Activated CD8-positive, alpha-beta memory T cell treated with anti-CD3 and anti-CD28 coated beads, Interleukin-2, amount 10 ng/mL, durations not matched to agents 7 days and 5 days (primary cell): ENCODE results near the gene ERCC6L. TPM values are rescaled to one million over a fixed set of nuclear protein-coding genes. Genes with fewer than 3 reads are reported as not detected.
"Not testable (repeated sequence)": the region's sequence is repeated elsewhere in the genome, so short reads cannot be mapped to it uniquely, and the experiment has no call there.

ENCODE experiments used
- ATAC-seq: fragments of 150-1000 bp; cut with Tn5 transposase; one replicate; pipeline ENCODE4 v1.10.0; 2021; ENCODE audit warnings: moderate library complexity
- CTCF ChIA-PET: fragments of 350-600 bp; sonication (Branson Sonifier 250); formaldehyde crosslinking; loops from one replicate; lab custom pipeline; 2021; ENCODE audit warnings: antibody characterized with exemption; lab: Charles Lee
- DNase-seq: peaks from one replicate; pipeline ENCODE4 v3.0.0-alpha.2; 2020
- H3K27ac Mint-ChIP-seq: one replicate; pipeline ENCODE4 v1.8.0; 2021; ENCODE audit warnings: mild to moderate bottlenecking, mixed read lengths
- H3K27me3 Mint-ChIP-seq: one replicate; pipeline ENCODE4 v1.8.0; 2021; ENCODE audit warnings: mixed read lengths
- H3K36me3 Mint-ChIP-seq: one replicate; pipeline ENCODE4 v1.8.0; 2021; ENCODE audit warnings: mild to moderate bottlenecking, mixed read lengths
- H3K4me1 Mint-ChIP-seq: one replicate; pipeline ENCODE4 v1.8.0; 2021; ENCODE audit warnings: mixed read lengths
- H3K4me3 Mint-ChIP-seq: one replicate; pipeline ENCODE4 v1.8.0; 2021; ENCODE audit warnings: mild to moderate bottlenecking, moderate library complexity, mixed read lengths
- H3K9me3 Mint-ChIP-seq: one replicate; pipeline ENCODE4 v1.8.0; 2022; ENCODE audit warnings: low read depth, mixed read lengths
- total RNA-seq, 2 experiments: library from RNA; stranded (reverse); gene quantifications; one replicate each; pipeline ENCODE4 v1.2.3, GENCODE V29; 2021

Gene ERCC6L
- total RNA-seq, 2 experiments from 2014 or later, result 13.4 to 14.1 TPM

GRCh38 chrX:72230290-72230689 is 8.5 kb downstream of the ERCC6L start:
- Mint-ChIP-seq H3K27ac (no peak overlapping the region), H3K9me3 (no peaks in the 10 kb centered on the region), H3K4me1 (no peaks in the 10 kb centered on the region), H3K36me3 (peaks cover 28% of the 10 kb centered on the region), H3K4me3 (no peak overlapping the region), H3K27me3 (no peaks in the 10 kb centered on the region)
- CTCF ChIA-PET, result no interaction called here
- no peak for DNase-seq
- ATAC-seq, result no peak

GRCh38 chrX:72220375-72220774 is 18.5 kb downstream of the ERCC6L start:
- H3K4me1 Mint-ChIP-seq, H3K4me3 Mint-ChIP-seq, CTCF ChIA-PET, H3K27ac Mint-ChIP-seq, ATAC-seq, H3K9me3 Mint-ChIP-seq, DNase-seq, H3K27me3 Mint-ChIP-seq: not testable (repeated sequence)
- H3K36me3 Mint-ChIP-seq, result peaks cover 18% of the 10 kb centered on the region

- CTCF ChIA-PET, result no interaction called here
- no peaks in the 10 kb centered on the region for H3K27me3 Mint-ChIP-seq
- H3K4me3 Mint-ChIP-seq, result no peak overlapping the region
- H3K9me3 Mint-ChIP-seq, result no peaks in the 10 kb centered on the region
- H3K27ac Mint-ChIP-seq, result no peak overlapping the region
- ATAC-seq (no peak), DNase-seq (no peak)
- H3K4me1 Mint-ChIP-seq, result no peaks in the 10 kb centered on the region
- peaks cover 10% of the 10 kb centered on the region for H3K36me3 Mint-ChIP-seq
Measured at GRCh38 chrX:72216973-72217372, 21.9 kb downstream of the ERCC6L start.

GRCh38 chrX:72208126-72208800 is 30.6 kb downstream of the ERCC6L start:
- Mint-ChIP-seq H3K27me3 (no peaks in the 10 kb centered on the region), H3K36me3 (peaks cover 34% of the 10 kb centered on the region), H3K27ac (no peak overlapping the region), H3K4me3 (no peak overlapping the region), H3K9me3 (no peaks in the 10 kb centered on the region), H3K4me1 (no peaks in the 10 kb centered on the region)
- CTCF ChIA-PET, result no interaction called here
- ATAC-seq, result no peak
- DNase-seq, result no peak

GRCh38 chrX:72207366-72207765 is 31.5 kb downstream of the ERCC6L start:
- no peak overlapping the region for H3K4me3 Mint-ChIP-seq
- H3K27ac Mint-ChIP-seq, result no peak overlapping the region
- H3K27me3 Mint-ChIP-seq, result no peaks in the 10 kb centered on the region
- H3K9me3 Mint-ChIP-seq, result no peaks in the 10 kb centered on the region
- no peaks in the 10 kb centered on the region for H3K4me1 Mint-ChIP-seq
- peaks cover 34% of the 10 kb centered on the region for H3K36me3 Mint-ChIP-seq
- no peak for ATAC-seq
- CTCF ChIA-PET, result no interaction called here
- DNase-seq, result no peak

GRCh38 chrX:72205706-72206105 is 33.1 kb downstream of the ERCC6L start:
- Mint-ChIP-seq H3K9me3 (no peaks in the 10 kb centered on the region), H3K27me3 (no peaks in the 10 kb centered on the region), H3K4me1 (no peaks in the 10 kb centered on the region), H3K27ac (no peak overlapping the region), H3K36me3 (peaks cover 34% of the 10 kb centered on the region), H3K4me3 (no peak overlapping the region)
- ATAC-seq (no peak), DNase-seq (no peak)
- CTCF ChIA-PET, result no interaction called here

- no peaks in the 10 kb centered on the region for H3K4me1 Mint-ChIP-seq
- H3K4me3 Mint-ChIP-seq, result no peak overlapping the region
- H3K27me3 Mint-ChIP-seq, result no peaks in the 10 kb centered on the region
- CTCF ChIA-PET, result no interaction called here
- no peak overlapping the region for H3K27ac Mint-ChIP-seq
- no peaks in the 10 kb centered on the region for H3K9me3 Mint-ChIP-seq
- DNase-seq, result no peak
- peaks cover 30% of the 10 kb centered on the region for H3K36me3 Mint-ChIP-seq
- no peak for ATAC-seq
Measured at GRCh38 chrX:72203421-72203820, 35.4 kb downstream of the ERCC6L start.

- Mint-ChIP-seq H3K4me3 (no peak overlapping the region), H3K9me3 (no peaks in the 10 kb centered on the region), H3K4me1 (no peaks in the 10 kb centered on the region), H3K27me3 (no peaks in the 10 kb centered on the region), H3K27ac (no peak overlapping the region), H3K36me3 (peaks cover 25% of the 10 kb centered on the region)
- ATAC-seq, result no peak
- CTCF ChIA-PET, result no interaction called here
- DNase-seq, result no peak
Measured at GRCh38 chrX:72202792-72203401, 35.9 kb downstream of the ERCC6L start.

GRCh38 chrX:72201836-72202536 is 36.8 kb downstream of the ERCC6L start:
- Mint-ChIP-seq H3K27ac (no peak overlapping the region), H3K4me1 (no peaks in the 10 kb centered on the region), H3K4me3 (no peak overlapping the region), H3K9me3 (no peaks in the 10 kb centered on the region), H3K27me3 (no peaks in the 10 kb centered on the region), H3K36me3 (peaks cover 22% of the 10 kb centered on the region)
- no peak for DNase-seq
- no peak for ATAC-seq
- CTCF ChIA-PET, result no interaction called here

GRCh38 chrX:72182924-72183323 is 55.9 kb downstream of the ERCC6L start:
- H3K4me3 Mint-ChIP-seq, result no peak overlapping the region
- CTCF ChIA-PET, result interaction anchor here (0.7 kb wide), 1 partner anchor 1403 kb away, joined by 3 read pairs; no protein-coding TSS in a partner anchor
- no peak for DNase-seq

GRCh38 chrX:72181178-72182125 is 57.4 kb downstream of the ERCC6L start, which contains the start of gene PIN4:
TSS of gene PIN4 (plus strand) at chrX:72181757. CDS start at chrX:72181786, 29 bp downstream.
- Mint-ChIP-seq H3K4me1 (peaks cover 8% of the 10 kb centered on the region), H3K9me3 (no peaks in the 10 kb centered on the region), H3K27me3 (no peaks in the 10 kb centered on the region), H3K27ac (no peak within 1 kb of the TSS), H3K4me3 (no peak within 1 kb of the TSS), H3K36me3 (peaks cover 3% of the 10 kb centered on the region)
- ATAC-seq (peak; percentile 96), DNase-seq (peak; percentile 91)
- CTCF ChIA-PET, result interaction anchor here (1.2 to 1.7 kb wide), 3 partner anchors 95 to 163 kb away, joined by 3 to 5 read pairs (median 3); partner anchors contain the start of gene RPS4X

More at GRCh38 chrX:72182924-72183323, 55.9 kb downstream of the ERCC6L start:
- Mint-ChIP-seq H3K4me1 (peaks cover 8% of the 10 kb centered on the region), H3K9me3 (no peaks in the 10 kb centered on the region), H3K27ac (no peak overlapping the region), H3K27me3 (no peaks in the 10 kb centered on the region), H3K36me3 (peaks cover 3% of the 10 kb centered on the region)
- no peak for ATAC-seq

GRCh38 chrX:72180539-72180938 is 58.3 kb downstream of the ERCC6L start:
- no peaks in the 10 kb centered on the region for H3K9me3 Mint-ChIP-seq
- ATAC-seq (no peak), DNase-seq (no peak)
- H3K4me3 Mint-ChIP-seq, result no peak overlapping the region
- H3K27me3 Mint-ChIP-seq, result no peaks in the 10 kb centered on the region
- no peak overlapping the region for H3K27ac Mint-ChIP-seq
- peaks cover 3% of the 10 kb centered on the region for H3K36me3 Mint-ChIP-seq
- CTCF ChIA-PET, result interaction anchor here (0.9 to 1.7 kb wide), 4 partner anchors 49 to 162 kb away, joined by 3 to 5 read pairs (median 4); partner anchors contain the start of genes RPS4X and RTL5
- H3K4me1 Mint-ChIP-seq, result peaks cover 8% of the 10 kb centered on the region

GRCh38 chrX:72176981-72177380 is 61.8 kb downstream of the ERCC6L start:
- no peak for ATAC-seq
- H3K4me1 Mint-ChIP-seq, result peaks cover 7% of the 10 kb centered on the region
- H3K9me3 Mint-ChIP-seq, result no peaks in the 10 kb centered on the region
- H3K36me3 Mint-ChIP-seq, result no peaks in the 10 kb centered on the region
- no peak overlapping the region for H3K4me3 Mint-ChIP-seq
- DNase-seq, result no peak
- CTCF ChIA-PET, result no interaction called here
- H3K27ac Mint-ChIP-seq, result no peak overlapping the region
- H3K27me3 Mint-ChIP-seq, result no peaks in the 10 kb centered on the region
